Renal cortical epithelial cell (primary cell): Measurements from ENCODE around the gene WFDC1. TPM values are rescaled to one million over a fixed set of nuclear protein-coding genes. Genes with fewer than 3 reads are reported as not detected.
"Not testable (repeated sequence)": the region's sequence is repeated elsewhere in the genome, so short reads cannot be mapped to it uniquely, and the experiment has no call there.

Source experiments
- DNase-seq: peaks from one replicate; pipeline ENCODE4 v3.0.0-alpha.2; 2011; ENCODE audit warnings: low read depth
- total RNA-seq: library from RNA; depleted of rRNA; stranded (reverse); fragments of >200 nt; gene quantifications from 2 replicates; pipeline ENCODE4 v1.2.3, GENCODE V29; 2014

The WFDC1 gene
- total RNA-seq, 1 donor from 2014 or later: 0.05 TPM

DNA sequence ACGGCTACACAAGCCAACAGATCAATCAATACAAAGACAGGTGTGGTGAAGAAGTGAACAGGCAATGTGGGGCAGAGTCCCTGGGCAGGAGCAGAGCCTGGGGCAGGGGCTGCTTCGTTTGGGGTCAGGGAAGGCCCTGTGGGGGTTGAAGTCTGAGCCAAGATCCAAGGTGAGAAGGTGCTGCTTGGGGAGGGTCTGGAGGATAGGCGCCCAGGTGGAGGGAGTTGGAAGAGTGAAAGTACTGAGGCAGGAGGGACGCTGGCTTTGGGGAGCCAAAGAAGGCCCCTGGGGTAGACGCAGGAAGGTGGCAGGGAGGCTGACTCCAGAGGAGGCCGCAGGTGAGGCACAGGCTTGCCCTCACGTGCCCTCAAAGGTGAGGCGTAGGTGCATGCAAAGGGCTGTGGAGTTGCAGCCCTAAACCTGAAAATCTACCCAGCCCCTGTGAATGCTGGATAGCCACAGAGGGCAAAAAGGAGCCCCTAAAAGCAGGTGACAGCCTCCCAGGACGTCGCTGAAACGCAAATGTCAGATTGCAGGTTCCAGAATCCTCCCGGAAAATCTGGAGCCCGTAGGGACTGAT, 33.3 kb downstream of the WFDC1 start:
- DNase-seq: no peak

DNA sequence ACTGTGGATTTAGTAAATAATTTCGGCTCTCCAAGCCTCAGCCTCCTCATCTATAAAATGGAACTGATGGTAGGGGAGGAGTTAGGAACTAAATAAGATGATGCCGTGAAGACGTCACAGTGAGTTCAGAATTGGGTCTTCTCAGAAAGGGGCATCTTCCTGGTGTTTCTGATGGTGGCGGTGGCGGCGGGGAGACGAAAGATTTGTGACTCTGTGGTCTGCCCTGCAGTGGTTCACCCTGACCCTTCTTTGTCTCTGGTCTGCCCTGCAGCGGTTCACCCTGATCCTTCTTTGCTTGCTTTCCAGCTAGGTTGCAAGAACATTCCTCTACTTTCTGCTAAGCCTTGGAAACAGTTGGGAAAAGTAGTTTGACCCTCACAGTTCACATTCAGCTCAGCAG, 34.3 kb downstream of the WFDC1 start:
- DNase-seq: no peak

DNA sequence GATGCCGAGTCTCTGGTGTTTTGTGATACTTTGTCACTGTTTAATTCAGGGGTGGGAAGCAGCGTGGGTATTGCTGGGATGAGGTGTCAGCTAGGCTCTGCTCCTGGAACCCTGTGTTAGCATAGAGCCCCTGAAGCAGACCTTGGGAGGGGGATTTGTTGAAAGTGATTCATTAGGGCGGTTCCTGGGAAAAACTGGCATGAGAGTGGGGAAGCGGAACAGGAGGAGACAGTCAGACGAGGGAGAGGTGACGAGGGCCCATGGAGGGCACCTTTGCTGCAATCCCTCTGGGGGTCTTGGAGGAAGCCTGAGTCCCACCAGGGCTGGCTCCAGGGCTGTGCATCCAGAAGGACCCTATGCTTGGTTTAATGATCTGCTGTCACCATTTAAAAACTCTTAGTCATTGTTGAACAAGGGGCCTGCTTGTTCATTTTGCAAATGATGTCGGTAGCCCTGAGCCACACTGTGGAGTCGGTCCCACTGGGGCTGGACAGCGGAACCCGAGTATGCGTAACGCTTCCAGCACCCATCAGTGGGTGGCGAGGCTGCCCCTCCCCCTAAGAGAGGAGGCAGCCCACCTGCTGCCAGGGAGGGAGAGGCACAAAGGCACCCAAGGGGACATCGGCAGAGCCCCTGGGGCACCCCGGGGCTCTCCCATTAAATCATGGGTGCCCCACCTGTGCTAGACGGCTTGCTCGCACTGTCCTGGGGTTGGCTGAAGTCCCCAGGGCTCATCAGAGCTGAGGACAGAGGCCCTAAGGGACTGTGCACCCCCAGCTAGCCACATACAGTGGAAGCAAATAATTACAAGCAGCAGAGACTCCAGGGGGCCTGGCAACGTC, 35.4 kb downstream of the WFDC1 start:
- DNase-seq: no peak

DNA sequence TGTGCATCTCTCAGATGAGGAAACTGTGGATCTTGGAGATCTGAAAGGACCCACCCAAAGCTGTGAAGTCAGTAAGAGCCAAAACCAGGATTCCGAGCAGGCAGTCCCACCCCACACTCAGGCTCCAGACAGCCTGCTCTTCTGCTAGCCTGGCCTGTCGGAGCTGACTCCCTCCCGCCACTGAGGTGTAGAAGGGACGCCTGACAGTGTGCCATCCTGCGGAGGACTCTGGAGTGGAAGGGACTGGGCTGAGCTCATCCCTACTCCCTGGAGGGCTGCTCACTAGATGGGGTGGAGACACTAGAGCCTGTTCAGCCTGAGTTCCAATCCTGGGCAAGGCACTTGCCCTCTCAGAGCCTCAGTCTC, 36.0 kb downstream of the WFDC1 start:
- DNase-seq: no peak

DNA sequence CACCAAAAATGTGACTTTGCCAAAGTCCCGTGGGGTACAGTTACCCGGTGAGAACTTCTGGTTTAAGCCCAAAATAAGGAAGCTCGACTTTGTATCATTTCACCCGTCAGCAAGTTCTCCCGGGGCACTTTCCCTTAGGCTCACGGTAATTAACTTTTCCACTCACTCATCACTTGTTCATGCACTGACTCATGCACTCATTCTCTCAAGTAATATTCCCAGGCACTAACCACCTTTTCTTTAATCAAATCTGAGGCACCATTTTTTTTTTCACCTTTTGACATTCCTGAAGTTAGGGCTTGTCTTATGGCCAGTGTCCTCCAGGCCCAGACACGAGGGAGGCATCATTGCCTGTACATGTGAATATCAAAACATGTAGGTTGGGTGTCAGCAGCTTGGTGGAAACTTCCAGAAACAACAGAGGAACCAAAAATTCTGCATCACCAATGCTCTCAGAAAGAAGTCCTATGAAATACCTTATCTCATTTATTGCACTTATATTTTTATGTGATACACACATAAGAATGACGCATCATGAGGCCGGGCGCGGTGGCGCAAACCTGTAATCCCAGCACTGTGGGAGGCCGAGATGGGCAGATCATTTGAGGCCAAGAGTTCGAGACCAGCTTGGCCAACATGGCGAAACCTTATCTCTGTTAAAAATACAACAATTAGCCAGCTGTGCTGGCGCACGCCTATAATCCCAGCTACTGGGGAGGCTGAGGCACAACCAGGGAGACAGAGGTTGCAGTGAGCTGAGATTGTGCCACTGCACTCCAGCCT, 37.5 kb downstream of the WFDC1 start:
- peak; percentile 75 for DNase-seq

DNA sequence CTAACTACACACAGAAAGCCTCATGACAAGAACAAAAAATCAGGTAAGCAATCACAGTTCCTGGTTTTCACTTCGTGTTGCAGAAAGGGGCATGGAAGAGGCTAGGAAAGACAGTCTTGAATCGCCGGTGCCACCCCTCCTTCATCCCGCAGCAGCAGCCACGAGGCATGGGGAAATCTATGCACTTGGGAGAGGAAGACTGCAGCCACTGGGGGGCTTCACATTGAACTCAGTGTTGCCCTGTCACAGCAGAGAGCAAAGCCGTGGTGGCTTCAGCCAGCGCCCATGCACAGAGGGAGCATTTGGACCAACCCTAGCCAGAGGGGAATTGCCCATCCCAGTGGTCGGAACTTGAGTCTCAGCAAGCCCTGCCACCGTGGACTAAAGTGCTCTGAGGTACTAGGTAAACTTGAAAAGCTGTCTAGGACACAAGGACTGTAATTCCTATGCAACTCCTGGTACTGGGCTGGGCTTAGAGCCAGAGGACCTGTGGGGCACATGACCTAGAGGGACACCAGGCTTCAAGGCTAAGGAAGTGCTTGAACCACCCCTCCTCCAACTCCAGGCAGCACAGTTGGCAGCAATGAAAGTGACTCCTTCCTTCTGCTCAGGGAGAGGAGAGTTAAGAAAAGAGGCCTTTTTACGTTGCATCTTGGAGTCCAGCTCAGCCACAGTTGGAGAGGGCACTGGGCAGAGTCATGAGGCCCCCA, 38.5 kb downstream of the WFDC1 start:
- peak; percentile 67 for DNase-seq

DNA sequence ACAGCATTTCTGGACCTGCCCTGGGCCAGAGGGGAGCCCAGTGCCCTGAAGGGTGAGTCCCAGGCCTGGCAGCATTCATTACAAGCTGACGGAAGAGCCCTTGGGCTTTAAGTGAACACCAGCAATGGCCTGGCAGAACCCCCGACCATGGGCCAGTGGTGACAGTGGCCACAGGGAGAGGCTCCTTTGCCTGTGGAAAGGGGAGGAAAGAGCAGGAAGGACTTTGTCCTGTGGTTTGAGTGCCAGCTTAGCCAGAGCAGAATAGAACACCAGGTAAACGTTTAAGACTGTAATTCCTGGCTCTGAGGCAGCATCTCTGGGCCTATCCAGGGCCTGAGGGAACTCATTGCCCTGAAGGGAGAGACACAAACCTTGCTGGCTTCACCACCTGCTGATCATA, 39.4 kb downstream of the WFDC1 start:
- peak; percentile 15 for DNase-seq

DNA sequence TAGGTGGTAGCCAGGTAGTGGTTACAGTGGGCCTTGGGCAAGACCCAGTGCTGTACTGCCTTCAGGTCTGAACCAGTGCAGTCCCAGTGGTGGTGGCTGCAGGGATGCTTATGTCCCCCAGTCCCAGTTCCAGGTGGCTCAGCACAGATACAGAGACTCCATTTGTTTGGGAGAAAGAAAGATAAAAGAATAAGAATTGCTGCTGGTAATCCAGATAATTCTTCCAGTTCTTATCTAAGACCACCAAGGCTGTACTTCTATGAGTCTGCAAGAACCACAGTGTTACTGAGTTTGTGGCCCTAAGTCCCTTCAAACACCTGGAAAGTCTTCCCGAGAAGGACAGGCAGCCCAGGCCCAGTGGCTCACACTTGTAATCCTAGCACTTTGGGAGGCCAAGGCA, 39.8 kb downstream of the WFDC1 start:
- no peak for DNase-seq

DNA sequence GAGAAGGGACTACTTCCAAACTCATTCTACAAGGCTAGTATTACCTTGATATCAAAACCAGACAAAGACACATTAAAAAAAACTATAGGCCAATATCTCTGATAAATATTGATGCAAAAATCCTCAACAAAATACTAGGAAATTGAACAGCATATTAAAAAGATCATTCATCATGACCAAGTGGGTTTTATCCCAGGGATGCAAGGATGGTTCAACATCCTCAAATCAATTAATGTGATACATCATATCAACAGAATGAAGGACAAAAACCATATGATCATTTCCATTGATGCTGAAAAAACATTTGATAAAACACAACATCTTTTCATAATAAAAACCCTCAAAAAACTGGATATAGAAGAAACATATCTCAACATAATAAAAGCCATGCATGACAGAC, 42.6 kb downstream of the WFDC1 start:
- DNase-seq: not testable (repeated sequence)

DNA sequence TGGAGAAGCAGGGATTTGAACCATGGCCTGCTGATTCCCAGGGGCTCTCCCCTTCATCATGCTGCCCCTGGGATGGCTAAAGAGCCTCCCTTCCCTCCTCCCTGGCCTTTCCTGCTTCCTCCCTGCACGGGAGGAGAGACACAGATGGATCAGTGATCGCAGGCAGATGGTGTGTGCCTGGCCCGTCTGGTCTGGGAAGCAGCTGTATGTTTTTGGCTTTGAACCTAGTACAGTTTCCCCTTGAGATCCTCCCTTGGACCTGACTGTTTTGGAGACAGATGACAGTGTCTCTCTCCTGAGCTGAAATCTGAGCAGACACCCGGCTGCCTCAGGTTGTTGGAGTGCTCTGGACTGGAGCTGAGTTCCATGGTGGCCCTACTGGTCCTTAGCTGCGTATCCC, 44.6 kb downstream of the WFDC1 start:
- DNase-seq: no peak

DNA sequence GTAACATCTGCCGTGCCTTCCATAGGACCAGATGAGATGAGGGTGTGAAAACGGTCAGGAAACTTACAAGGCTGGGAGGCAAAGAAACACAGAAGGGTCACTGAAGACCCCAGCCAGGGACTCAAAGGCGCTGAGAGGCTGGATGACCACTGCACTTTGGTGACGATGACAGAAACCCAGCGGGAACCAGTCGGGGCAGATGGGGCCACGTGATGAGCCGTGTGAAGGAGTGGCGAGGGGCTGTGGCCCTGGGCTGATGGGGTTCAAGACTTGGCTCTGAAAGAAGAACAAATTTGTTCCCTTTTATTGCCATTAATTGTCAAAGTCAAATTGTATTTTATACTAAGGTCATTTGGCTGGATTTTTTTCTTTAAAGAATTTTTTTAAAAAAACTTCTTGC, 45.1 kb downstream of the WFDC1 start:
- no peak for DNase-seq

DNA sequence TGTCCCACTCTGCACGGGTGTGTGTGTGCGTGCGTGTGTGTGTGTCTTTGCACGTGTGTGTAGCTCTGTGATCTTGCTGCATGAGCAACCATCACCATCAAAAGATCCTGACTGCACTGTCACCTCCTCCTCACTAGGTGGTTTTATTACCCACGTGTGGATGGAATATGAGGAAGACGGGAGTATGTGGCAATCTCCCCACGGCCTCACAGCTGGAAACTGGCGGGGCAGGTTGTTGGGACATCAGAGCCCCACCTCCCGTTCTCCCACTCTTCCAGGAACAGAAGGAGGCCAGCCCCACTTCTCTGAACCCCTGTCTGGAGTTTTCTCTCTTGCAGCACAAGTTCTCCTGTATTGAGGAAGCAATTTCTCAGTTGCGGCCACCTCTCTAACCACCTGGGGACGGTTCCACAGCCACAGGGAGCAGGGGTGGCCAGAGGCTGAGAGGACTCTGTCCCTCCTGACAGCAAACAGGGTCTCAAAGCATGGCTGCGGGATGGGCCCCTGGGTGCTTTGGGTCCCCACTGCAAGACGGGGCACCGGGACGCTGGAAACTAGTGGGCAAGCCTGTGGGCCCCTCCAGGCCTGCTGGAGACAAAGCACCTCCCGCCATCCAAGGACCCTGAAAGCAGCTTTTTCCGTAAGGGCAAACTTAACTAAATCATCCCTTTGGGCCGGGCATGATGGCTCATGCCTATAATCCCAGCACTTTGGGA, 45.8 kb downstream of the WFDC1 start:
- peak; percentile 37 for DNase-seq

DNA sequence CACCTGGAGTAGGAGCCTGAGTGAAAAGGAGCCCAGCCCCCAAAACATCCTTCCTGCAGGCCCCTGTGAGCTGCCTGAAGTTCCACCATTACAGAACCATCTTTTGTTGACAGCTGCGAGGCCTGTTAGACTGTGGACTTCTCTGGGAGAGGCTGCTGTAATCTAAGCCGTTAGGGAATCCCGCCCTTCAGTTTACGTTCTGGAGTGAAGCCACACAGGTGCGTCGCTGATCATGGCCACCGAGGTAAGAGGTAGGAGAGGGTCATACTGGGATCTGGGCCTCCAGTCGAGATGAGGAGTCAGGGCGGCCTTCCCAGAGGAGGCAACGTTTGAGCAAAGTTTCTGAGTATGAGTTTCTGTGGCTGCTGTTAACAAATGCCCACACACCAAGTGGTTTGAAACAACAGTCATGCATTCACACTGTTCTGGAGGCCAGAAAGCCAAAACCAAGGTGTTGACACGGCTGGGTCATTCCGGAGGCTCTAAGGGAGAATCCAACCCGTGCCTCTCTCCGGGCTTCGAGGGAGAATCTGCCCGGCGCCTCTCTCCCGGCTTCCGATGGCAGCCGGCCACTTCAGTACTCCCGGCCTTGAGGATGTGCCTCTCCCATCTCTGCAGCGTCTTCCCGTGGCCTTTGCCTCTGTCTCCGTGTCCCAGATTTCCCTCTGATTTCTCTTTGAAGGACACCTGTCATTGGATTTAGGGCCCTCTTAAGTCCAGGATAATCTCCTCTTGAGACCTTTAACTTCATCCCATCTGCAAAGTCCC, 47.0 kb downstream of the WFDC1 start:
- DNase-seq: no peak

DNA sequence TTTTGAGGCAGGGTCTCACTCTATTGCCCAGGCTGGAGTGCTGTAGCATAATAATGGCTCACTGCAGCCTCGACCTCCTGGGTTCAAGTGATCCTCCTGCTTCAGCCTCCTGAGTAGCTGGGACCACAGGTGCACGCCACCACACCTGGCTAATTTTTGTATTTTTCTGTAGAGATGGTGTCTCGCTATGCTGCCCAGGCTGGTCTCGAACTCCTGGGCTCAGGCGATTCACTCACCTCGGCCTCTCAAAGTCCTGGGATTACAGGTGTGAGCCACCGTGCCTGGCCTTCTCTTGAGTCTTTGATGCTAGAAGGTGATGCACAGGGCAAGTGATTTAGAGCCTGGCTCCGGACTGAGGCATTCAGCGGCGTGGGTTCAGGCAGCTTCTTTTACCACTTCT, 49.1 kb downstream of the WFDC1 start:
- DNase-seq: not testable (repeated sequence)

DNA sequence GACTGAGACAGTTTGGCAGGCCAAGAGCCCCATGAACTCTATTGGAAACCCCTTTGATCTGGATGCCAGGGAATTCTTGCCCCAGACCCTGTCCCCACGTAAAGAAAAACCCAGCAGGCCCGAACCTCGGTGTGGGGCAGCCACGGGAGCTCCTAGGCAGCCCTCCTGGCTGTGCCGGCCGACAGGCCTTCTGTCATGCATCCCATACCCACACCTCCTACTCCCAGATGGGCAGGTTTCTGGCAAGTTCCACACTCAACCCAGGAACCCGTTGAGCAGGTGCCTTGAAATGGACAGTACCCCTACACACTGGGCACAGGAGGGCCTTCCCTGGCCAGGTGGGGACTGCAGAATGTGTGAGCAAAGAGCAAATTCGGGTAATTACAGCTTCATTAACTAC, 50.1 kb downstream of the WFDC1 start:
- no peak for DNase-seq

DNA sequence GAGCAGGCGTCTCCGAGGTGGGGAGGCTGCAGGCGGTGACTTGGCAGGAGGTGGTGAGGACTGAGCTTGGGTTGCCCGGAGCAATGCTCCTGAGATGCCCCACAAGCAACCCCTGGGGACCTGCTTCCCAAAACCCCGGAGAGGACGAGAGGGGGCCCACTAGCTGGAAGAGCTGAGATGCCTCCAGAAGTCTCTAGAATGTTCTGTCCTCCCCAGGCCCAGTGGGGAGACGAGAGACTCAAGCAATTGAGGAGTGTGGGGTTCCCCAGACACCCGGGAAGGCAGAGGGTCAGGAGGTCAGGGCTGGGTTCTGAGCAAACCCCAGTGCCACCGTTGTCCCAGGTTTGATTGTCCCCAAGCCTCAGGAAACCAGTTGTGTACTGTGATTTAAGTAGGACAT, 52.5 kb downstream of the WFDC1 start:
- DNase-seq: no peak

DNA sequence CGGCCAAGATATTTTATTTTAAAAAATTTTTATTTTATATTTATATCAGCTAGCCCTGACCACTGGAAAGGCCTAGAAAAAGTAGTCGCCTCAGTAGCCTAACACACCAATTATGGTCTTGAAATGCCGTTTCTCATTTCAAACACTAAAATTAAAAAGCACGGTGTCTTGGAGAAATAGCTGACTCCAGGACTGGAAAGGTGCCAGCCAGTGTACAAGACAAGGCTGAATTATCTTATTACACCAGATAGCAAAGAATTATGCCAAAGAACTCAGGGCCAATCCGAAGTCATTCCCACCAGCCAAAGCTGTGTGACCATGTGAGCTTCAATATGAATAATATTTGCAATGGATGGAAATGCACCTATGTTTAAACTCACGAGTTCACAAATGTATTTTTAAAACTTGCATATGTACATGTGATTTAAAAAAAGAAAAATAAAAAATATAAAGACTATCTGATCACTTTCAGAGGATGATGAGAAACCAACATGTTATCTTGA, 53.8 kb downstream of the WFDC1 start:
- DNase-seq: no peak

DNA sequence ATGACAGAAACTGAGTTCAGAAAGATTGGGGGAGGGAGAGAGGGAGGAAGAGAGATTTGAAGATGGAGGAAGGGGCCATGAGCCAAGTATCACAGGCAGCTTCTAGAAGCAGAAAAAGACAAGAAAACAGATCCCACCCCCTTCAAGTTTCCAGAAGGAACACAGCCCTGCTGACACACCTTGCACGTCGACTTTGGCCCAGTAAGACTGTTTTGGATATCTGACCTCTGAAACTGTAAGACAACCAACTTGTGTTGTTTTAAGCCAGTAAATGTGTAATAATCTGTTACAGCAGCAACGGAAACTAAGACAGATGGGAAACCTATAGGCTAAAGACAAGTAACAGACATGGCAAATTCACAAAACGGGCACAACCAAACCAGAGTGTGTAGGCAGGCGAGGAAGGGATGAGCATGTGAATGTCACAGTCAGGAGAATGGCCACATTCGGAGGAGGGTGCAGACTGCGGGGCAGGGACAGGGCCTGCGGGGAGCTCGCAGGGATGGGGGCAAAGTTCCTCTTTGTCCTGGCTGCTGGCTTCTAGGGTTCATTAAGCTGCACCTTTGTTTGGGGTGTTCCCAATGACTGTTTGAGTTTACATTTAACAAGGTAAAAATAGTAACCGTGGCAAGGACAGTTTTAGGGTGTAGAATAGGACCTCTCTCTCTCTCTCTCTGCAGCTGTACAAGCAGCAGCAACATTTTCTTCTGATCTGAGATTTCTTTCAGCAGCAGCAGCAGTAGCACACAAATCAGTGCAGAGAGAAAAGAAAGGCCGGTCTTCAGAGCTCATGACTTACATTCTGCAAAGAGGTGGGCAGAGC, 55.4 kb downstream of the WFDC1 start:
- no peak for DNase-seq

DNA sequence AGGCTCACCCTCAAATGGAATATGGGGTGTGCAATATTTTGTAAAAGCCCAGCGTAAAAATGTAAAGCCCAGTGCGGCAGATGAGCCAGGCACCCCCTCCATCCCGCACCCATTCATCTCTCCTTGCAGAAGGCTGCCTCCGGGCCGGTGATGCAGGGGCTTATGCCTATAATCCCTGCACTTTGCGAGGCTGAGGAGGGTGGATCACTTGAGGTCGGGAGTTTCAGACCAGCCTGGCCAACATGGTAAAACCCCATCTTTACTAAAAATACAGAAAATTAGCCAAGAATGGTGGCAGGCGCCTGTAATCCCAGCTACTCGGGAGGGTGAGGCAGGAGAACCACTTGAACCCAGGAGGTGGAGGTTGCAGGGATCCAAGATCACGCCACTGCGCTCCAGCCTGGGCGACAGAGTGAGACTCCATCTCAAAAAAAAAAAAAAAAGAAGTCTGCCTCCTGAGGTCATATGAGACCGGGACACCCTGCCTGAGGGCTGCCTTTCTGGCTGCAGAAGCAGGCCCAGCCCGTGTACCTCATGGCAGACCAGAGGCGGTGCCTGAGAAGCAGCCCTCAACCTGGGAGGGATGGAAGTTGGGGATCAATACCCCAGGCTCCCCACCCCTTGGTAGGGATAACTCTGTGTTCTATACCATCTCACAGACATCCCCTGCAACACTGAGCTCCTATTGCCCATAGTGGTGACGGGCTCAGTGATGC, 56.2 kb downstream of the WFDC1 start:
- DNase-seq: no peak
